A549 (cell line): ENCODE results near the gene KRTAP1-5. TPM values are rescaled to one million over a fixed set of nuclear protein-coding genes. Genes with fewer than 3 reads are reported as not detected.
"Not testable (repeated sequence)": the region's sequence is repeated elsewhere in the genome, so short reads cannot be mapped to it uniquely, and the experiment has no call there.

Experiments used
- ATAC-seq, 2 experiments: fragments of 200-7000 bp in 1 of 2; fragments of >200 bp in 1 of 2; cut with Nextera tagmentation in 1 of 2; cut with Tn5 transposase in 1 of 2; 3 replicates each; pipeline versions ENCODE4 v1.8.0 to v1.9.1; 2018 to 2020; ENCODE audit warnings: mild to moderate bottlenecking in 1 of 2, moderate library complexity in 1 of 2
- CTCF ChIA-PET: fragments of 300-600 bp; sonication (Branson Sonifier 250); formaldehyde crosslinking; extraction: SDS; loops from one replicate; lab custom pipeline; 2021; ENCODE audit warnings: antibody characterized with exemption, inconsistent platforms; lab: Yijun Ruan, JAX
- POLR2A ChIA-PET: fragments of 350-600 bp; formaldehyde crosslinking; extraction: SDS; loops from one replicate; lab custom pipeline; 2021; ENCODE audit warnings: antibody characterized with exemption, inconsistent platforms; lab: Yijun Ruan, JAX
- DNase-seq, 2 experiments: peaks; one replicate each; pipeline versions ENCODE4 v3.0.0 to v3.0.0-alpha.2; 2011 to 2016; ENCODE audit warnings: low read depth in 1 of 2, low spot score in 1 of 2
- FAIRE-seq: peaks from 2 replicates; lab custom pipeline; 2011; peaks lifted over from hg19 to GRCh38; lab: Jason Lieb, UNC
- H3K27ac ChIP-seq, 2 experiments: fragments of >200 bp; sonication (Bioruptor Twin); formaldehyde crosslinking; 3 replicates each; pipeline ENCODE4 v1.5.1; 2016 to 2017
- H3K4me1 ChIP-seq: fragments of >200 bp; sonication (Bioruptor Twin); formaldehyde crosslinking; 3 replicates; pipeline ENCODE4 v1.6.1; 2016
- H3K4me2 ChIP-seq: fragments of >200 bp; sonication (Bioruptor Twin); formaldehyde crosslinking; 3 replicates; pipeline ENCODE4 v1.6.1; 2016
- H3K4me3 ChIP-seq: fragments of >200 bp; sonication (Bioruptor Twin); formaldehyde crosslinking; 3 replicates; pipeline ENCODE4 v1.5.1; 2016
- H3K9me3 ChIP-seq: fragments of >200 bp; sonication (Bioruptor Twin); formaldehyde crosslinking; 3 replicates; pipeline ENCODE4 v1.6.1; 2016
- CBX8 ChIP-seq: fragments of 200-600 bp; sonication (generic); IDR thresholded peaks from 2 replicates; pipeline ENCODE4 v1.6.1; 2016
- CEBPB ChIP-seq, 2 experiments: fragments of >200 bp in 1 of 2; sonication (Bioruptor Twin) in 1 of 2; formaldehyde crosslinking in 1 of 2; IDR thresholded peaks; 2 replicates each; pipeline ENCODE4 v1.6.1; 2012 to 2016
- CHD4 ChIP-seq: fragments of 200-600 bp; sonication (generic); IDR thresholded peaks from 2 replicates; pipeline ENCODE4 v1.6.1; 2016; ENCODE audit warnings: antibody characterized with exemption, mild to moderate bottlenecking, borderline replicate concordance
- E2F6 ChIP-seq: IDR thresholded peaks from 2 replicates; pipeline ENCODE4 v1.6.1; 2012; ENCODE audit warnings: low read depth, borderline replicate concordance
- EHF ChIP-seq: fragments of 250-450 bp; sonication (Bioruptor Pico); IDR thresholded peaks from 2 replicates; pipeline ENCODE4 v1.5.0; 2020; ENCODE audit warnings: mild to moderate bottlenecking
- EP300 ChIP-seq, 2 experiments: fragments of >200 bp; sonication (Bioruptor Twin); formaldehyde crosslinking; IDR thresholded peaks; 2 replicates in 1 of 2; 3 replicates in 1 of 2; pipeline ENCODE4 v1.6.1; 2016 to 2017
- FOSB ChIP-seq: fragments of 250-450 bp; sonication (Bioruptor Pico); IDR thresholded peaks from 2 replicates; pipeline ENCODE4 v1.5.0; 2020; ENCODE audit warnings: mild to moderate bottlenecking, moderate library complexity
- FOSL2 ChIP-seq, 2 experiments: fragments of 450-650 bp in 1 of 2; fragments of >200 bp in 1 of 2; sonication (Bioruptor Twin) in 1 of 2; formaldehyde crosslinking; IDR thresholded peaks; 2 replicates each; pipeline versions ENCODE4 v1.5.0 to v1.6.1; 2016 to 2020; ENCODE audit warnings: mild to moderate bottlenecking in 1 of 2, moderate library complexity in 1 of 2
- FOXS1 ChIP-seq: fragments of 250-450 bp; sonication (Bioruptor Pico); IDR thresholded peaks from 2 replicates; pipeline ENCODE4 v1.5.0; 2020; ENCODE audit warnings: mild to moderate bottlenecking, moderate library complexity
- GATA3 ChIP-seq: IDR thresholded peaks from 2 replicates; pipeline ENCODE4 v1.6.1; 2012; ENCODE audit warnings: borderline replicate concordance
- HDAC2 ChIP-seq: fragments of 200-600 bp; sonication (generic); IDR thresholded peaks from 2 replicates; pipeline ENCODE4 v1.6.1; 2016
- HES2 ChIP-seq: fragments of >200 bp; sonication (Bioruptor Twin); formaldehyde crosslinking; IDR thresholded peaks from 2 replicates; pipeline ENCODE4 v1.6.1; 2016
- HEYL ChIP-seq: fragments of 250-450 bp; sonication (Bioruptor Pico); IDR thresholded peaks from 2 replicates; pipeline ENCODE4 v1.8.0; 2021; ENCODE audit warnings: mild to moderate bottlenecking, moderate library complexity
- HOXA7 ChIP-seq: fragments of 250-450 bp; sonication (Bioruptor Pico); IDR thresholded peaks from 2 replicates; pipeline ENCODE4 v1.5.0; 2020; ENCODE audit warnings: mild to moderate bottlenecking, moderate library complexity
- HOXB5 ChIP-seq: fragments of 250-450 bp; sonication (Bioruptor Pico); IDR thresholded peaks from 2 replicates; pipeline ENCODE4 v1.5.0; 2020; ENCODE audit warnings: mild to moderate bottlenecking, moderate library complexity
- JUN ChIP-seq, 2 experiments: fragments of >200 bp; sonication (Bioruptor Twin); formaldehyde crosslinking; IDR thresholded peaks; 2 replicates in 1 of 2; 3 replicates in 1 of 2; pipeline ENCODE4 v1.6.1; 2016 to 2017
- KDM1A ChIP-seq: fragments of 200-600 bp; sonication (generic); IDR thresholded peaks from 2 replicates; pipeline ENCODE4 v1.6.1; 2016; ENCODE audit warnings: low read depth, mild to moderate bottlenecking
- MAFK ChIP-seq: fragments of 450-650 bp; IDR thresholded peaks from 2 replicates; pipeline ENCODE4 v1.6.1; 2014; ENCODE audit not compliant: partially characterized antibody
- MYC ChIP-seq: IDR thresholded peaks from 2 replicates; pipeline ENCODE4 v1.6.1; 2012; ENCODE audit warnings: mild to moderate bottlenecking, inconsistent platforms, low read length, improper control_type of control experiment, borderline replicate concordance
- NPAS2 ChIP-seq: fragments of 250-450 bp; sonication (Bioruptor Pico); IDR thresholded peaks from 2 replicates; pipeline ENCODE4 v1.8.0; 2022; ENCODE audit warnings: mild to moderate bottlenecking, moderate library complexity, borderline replicate concordance
- PBX3 ChIP-seq: IDR thresholded peaks from 2 replicates; pipeline ENCODE4 v1.6.1; 2012
- POLR2A ChIP-seq: IDR thresholded peaks from 2 replicates; pipeline ENCODE4 v1.6.1; 2012; ENCODE audit warnings: mild to moderate bottlenecking, low read length
- RCOR1 ChIP-seq: fragments of 150-350 bp; IDR thresholded peaks from 2 replicates; pipeline ENCODE4 v1.6.1; 2014; ENCODE audit warnings: antibody characterized with exemption, low read length, low read depth
- RFX5 ChIP-seq: fragments of 450-650 bp; IDR thresholded peaks from 2 replicates; pipeline ENCODE4 v1.7.1; 2014; ENCODE audit warnings: antibody characterized with exemption, mild to moderate bottlenecking, moderate library complexity
- TFCP2L1 ChIP-seq: fragments of 250-450 bp; sonication (Bioruptor Pico); IDR thresholded peaks from 2 replicates; pipeline ENCODE4 v1.5.0; 2021; ENCODE audit warnings: mild to moderate bottlenecking
- TP53 ChIP-seq: fragments of 250-450 bp; sonication (Bioruptor Pico); IDR thresholded peaks from 2 replicates; pipeline ENCODE4 v1.5.0; 2021; ENCODE audit warnings: mild to moderate bottlenecking, moderate library complexity
- ZFP36 ChIP-seq: fragments of 450-650 bp; IDR thresholded peaks from 2 replicates; pipeline ENCODE4 v1.6.1; 2014; ENCODE audit warnings: borderline replicate concordance; ENCODE audit not compliant: partially characterized antibody
- WGBS: methylation state at CpG from one replicate; pipeline ENCODE4 v1.1.6; 2017; ENCODE audit errors: missing lambda C conversion rate; 5-methylcytosine and 5-hydroxymethylcytosine counted together
- polyA plus RNA-seq, 4 experiments: library from polyadenylated mRNA; depleted of rRNA in 3 of 4; stranded (reverse); fragments of >200 nt; fragmentation: RNase III in 1 of 4; extraction: RNeasy Plus Mini Kit Qiagen cat#74134 plus additional on column Dnase treatment in 1 of 4; gene quantifications; 2 replicates in 3 of 4; 3 replicates in 1 of 4; pipeline ENCODE4 v1.2.3, GENCODE V29; 2011 to 2017

Gene KRTAP1-5
- polyA plus RNA-seq, 2 of the 4 experiments (the other 2 are of a cell fraction), result not detected

- Histone ChIP-seq H3K27ac (no peak overlapping the region), H3K9me3 (no peaks in the 10 kb centered on the region), H3K4me1 (peaks cover 18% of the 10 kb centered on the region), H3K4me3 (no peak overlapping the region), H3K4me2 (no peak overlapping the region)
- no peak for TF ChIP-seq ZFP36
- TF ChIP-seq HOXB5 (CRISPR knock-in tag), result no peak
- no peak for TF ChIP-seq EP300 (IDR thresholded peaks at IDR 0.05)
- no peak for TF ChIP-seq TFCP2L1 (CRISPR knock-in tag)
- TF ChIP-seq KDM1A, result no peak
- no peak for TF ChIP-seq FOXS1 (CRISPR knock-in tag)
- TF ChIP-seq POLR2A, result no peak
- no peak for TF ChIP-seq CEBPB (IDR thresholded peaks at IDR 0.05)
- no peak for TF ChIP-seq HDAC2
- POLR2A ChIA-PET, result no interaction called here
- ATAC-seq (no peak), FAIRE-seq (no peak), DNase-seq (no peak)
- CTCF ChIA-PET, result no interaction called here
- 83% methylated on average over 3 of the region's 3 CpGs for WGBS
Measured at GRCh38 chr17:41004397-41004796, 22.6 kb downstream of the KRTAP1-5 start.

GRCh38 chr17:41003926-41004325, 23.1 kb downstream of the KRTAP1-5 start:
- peaks cover 13% of the 10 kb centered on the region for H3K4me1 ChIP-seq
- no peak for TF ChIP-seq FOSL2 (IDR thresholded peaks at IDR 0.05)
- TF ChIP-seq FOSL2 (CRISPR knock-in tag; IDR thresholded peaks at IDR 0.05), result no peak
- peak; percentile 88 for TF ChIP-seq MAFK
- ChIA-PET CTCF (no interaction called here), POLR2A (no interaction called here)
- ATAC-seq (no peak), DNase-seq (no peak), FAIRE-seq (peak; percentile 92)
- H3K4me3 ChIP-seq, result no peak overlapping the region
- no peak overlapping the region for H3K4me2 ChIP-seq
- no peaks in the 10 kb centered on the region for H3K9me3 ChIP-seq
- H3K27ac ChIP-seq, result no peak overlapping the region
- 60% methylated on average over 4 of the region's 4 CpGs for WGBS

GRCh38 chr17:41002814-41003213, 24.2 kb downstream of the KRTAP1-5 start:
- H3K27ac ChIP-seq, result no peak overlapping the region
- FAIRE-seq (peak; percentile 85), DNase-seq (no peak), ATAC-seq (no peak)
- no peaks in the 10 kb centered on the region for H3K9me3 ChIP-seq
- ChIA-PET CTCF (no interaction called here), POLR2A (no interaction called here)
- H3K4me3 ChIP-seq, result no peak overlapping the region
- peaks cover 10% of the 10 kb centered on the region for H3K4me1 ChIP-seq
- peak overlapping the region; percentile 19; the same call in 2 of the 3 replicates for H3K4me2 ChIP-seq
- TF ChIP-seq FOSL2 (IDR thresholded peaks at IDR 0.05) (no peak), FOSL2 (CRISPR knock-in tag; IDR thresholded peaks at IDR 0.05) (0 out of 2 replicates have a peak, but pooled peaks have one; percentile 19), E2F6 (no peak)
- 8% methylated on average over 5 of the region's 5 CpGs for WGBS

GRCh38 chr17:41001795-41002194, 25.2 kb downstream of the KRTAP1-5 start:
- Histone ChIP-seq H3K27ac (no peak overlapping the region), H3K4me2 (no peak overlapping the region), H3K4me1 (peaks cover 10% of the 10 kb centered on the region), H3K4me3 (no peak overlapping the region), H3K9me3 (no peaks in the 10 kb centered on the region)
- DNase-seq (no peak), FAIRE-seq (no peak), ATAC-seq (no peak)
- CTCF ChIA-PET, result interaction anchor here (0.7 to 1.0 kb wide), 2 partner anchors 17 to 547 kb away, joined by 3 read pairs; no protein-coding TSS in a partner anchor
- POLR2A ChIA-PET, result no interaction called here
- TF ChIP-seq TFCP2L1 (CRISPR knock-in tag) (no peak), E2F6 (no peak), EHF (CRISPR knock-in tag) (no peak), CHD4 (no peak), CBX8 (no peak), NPAS2 (CRISPR knock-in tag) (no peak), HDAC2 (no peak), RFX5 (no peak), HEYL (CRISPR knock-in tag) (no peak), HOXA7 (CRISPR knock-in tag) (no peak), FOSB (CRISPR knock-in tag) (no peak), EP300 (IDR thresholded peaks at IDR 0.05) (no peak), TP53 (CRISPR knock-in tag) (no peak), MYC (no peak), JUN (IDR thresholded peaks at IDR 0.05) (no peak), HES2 (no peak), RCOR1 (no peak), GATA3 (no peak), PBX3 (no peak)
- 84% methylated on average over 4 of the region's 4 CpGs for WGBS

- ATAC-seq, H3K27ac ChIP-seq, CTCF ChIA-PET, POLR2A ChIA-PET, DNase-seq, H3K9me3 ChIP-seq, H3K4me3 ChIP-seq, FAIRE-seq, H3K4me2 ChIP-seq: not testable (repeated sequence)
- peaks cover 10% of the 10 kb centered on the region for H3K4me1 ChIP-seq
- 80% methylated on average over 6 of the region's 6 CpGs for WGBS
Measured at GRCh38 chr17:40999563-40999962, 27.4 kb downstream of the KRTAP1-5 start, which contains the start of gene KRTAP3-2. Gene KRTAP3-2 (minus strand): TSS chr17:40999906. CDS start chr17:40999853, 53 bp downstream.
